HepG2 (cell line): ENCODE results near the gene STAT4. TPM values are rescaled to one million over a fixed set of nuclear protein-coding genes. Genes with fewer than 3 reads are reported as not detected.

Source experiments
- ATAC-seq: fragments of 200-7000 bp; cut with Tn5 transposase; 3 replicates; pipeline ENCODE4 v1.9.1; 2020; ENCODE audit warnings: mild to moderate bottlenecking, moderate library complexity
- BruUV-seq: library from RNA; stranded (reverse); fragments of 400-500 nt; replicated peaks from 2 replicates; lab custom pipeline; 2021; lab: Mats Ljungman, UMichigan
- CTCF ChIA-PET: fragments of 300-600 bp; formaldehyde crosslinking; extraction: SDS; loops from one replicate; lab custom pipeline; 2021; ENCODE audit warnings: low total read pairs, inconsistent platforms, low intra/inter-chr PET ratio; lab: Yijun Ruan, JAX
- POLR2A ChIA-PET: fragments of 350-600 bp; sonication (Branson Sonifier 250); formaldehyde crosslinking; loops from one replicate; lab custom pipeline; 2020; ENCODE audit warnings: antibody characterized with exemption, inconsistent platforms; lab: Yijun Ruan, JAX
- DNase-seq: peaks from one replicate; pipeline ENCODE4 v3.0.0-alpha.2; 2015; ENCODE audit warnings: low spot score
- FAIRE-seq: peaks from 3 replicates; lab custom pipeline; 2011; peaks lifted over from hg19 to GRCh38; lab: Jason Lieb, UNC
- H2AFZ ChIP-seq: one replicate; pipeline ENCODE4 v1.6.1; 2011; ENCODE audit warnings: low read length, inconsistent platforms
- H3K27ac ChIP-seq: fragments of 300-600 bp; 3 replicates; pipeline ENCODE4 v1.8.0; 2011; ENCODE audit warnings: mixed run types, mild to moderate bottlenecking, mixed read lengths, low read length, inconsistent platforms; ENCODE audit not compliant: insufficient read depth; ENCODE audit errors: extremely low read length
- H3K27me3 ChIP-seq, 2 experiments: fragments of 200-600 bp in 1 of 2; 2 replicates in 1 of 2; 3 replicates in 1 of 2; pipeline versions ENCODE4 v1.6.0 to v1.8.0; 2011; ENCODE audit warnings: low read length in 2 of 2, mild to moderate bottlenecking in 2 of 2, moderate library complexity in 2 of 2, inconsistent platforms in 1 of 2; ENCODE audit not compliant: insufficient read depth in 2 of 2, control insufficient read depth in 1 of 2
- H3K36me3 ChIP-seq, 2 experiments: fragments of 200-600 bp in 1 of 2; replicated peaks in 1 of 2; 2 replicates in 1 of 2; 3 replicates in 1 of 2; pipeline versions ENCODE4 v1.5.1 to v1.8.0; 2011; ENCODE audit warnings: low read length in 2 of 2, inconsistent platforms in 1 of 2; ENCODE audit not compliant: insufficient read depth in 2 of 2, control insufficient read depth in 1 of 2
- H3K4me1 ChIP-seq: 2 replicates; pipeline ENCODE4 v1.5.1; 2012; ENCODE audit warnings: low read length, inconsistent platforms; ENCODE audit not compliant: insufficient read depth
- H3K4me2 ChIP-seq: 2 replicates; pipeline ENCODE4 v1.6.0; 2011; ENCODE audit warnings: low read depth, low read length, inconsistent platforms
- H3K4me3 ChIP-seq, 3 experiments: fragments of 200-600 bp in 1 of 3; sonication (generic), shearing (Covaris generic) in 1 of 3; replicated peaks in 1 of 3; 2 replicates each; pipeline ENCODE4 v1.5.1; 2011 to 2016; ENCODE audit warnings: low read length in 3 of 3, inconsistent platforms in 2 of 3, low read depth in 2 of 3, mild to moderate bottlenecking in 2 of 3, control low read depth in 1 of 3, mixed read lengths in 1 of 3; ENCODE audit not compliant: insufficient read depth in 1 of 3
- H3K79me2 ChIP-seq: one replicate; pipeline ENCODE4 v1.6.1; 2011; ENCODE audit warnings: low read length, inconsistent platforms; ENCODE audit not compliant: insufficient read depth
- H3K9ac ChIP-seq: 2 replicates; pipeline ENCODE4 v1.6.0; 2011; ENCODE audit warnings: mild to moderate bottlenecking, low read depth, low read length, inconsistent platforms; ENCODE audit not compliant: insufficient read depth
- H3K9me3 ChIP-seq: 2 replicates; pipeline ENCODE4 v1.5.1; 2012; ENCODE audit warnings: mild to moderate bottlenecking, low read length
- H4K20me1 ChIP-seq: 2 replicates; pipeline ENCODE4 v1.6.0; 2011; ENCODE audit warnings: inconsistent platforms, mild to moderate bottlenecking, low read length, moderate library complexity; ENCODE audit not compliant: insufficient read depth
- BCL6 ChIP-seq: IDR thresholded peaks from 2 replicates; pipeline ENCODE4 v1.6.1; 2016; ENCODE audit warnings: missing genetic modification reagents, missing compliant biosample characterization
- CENPBD1 ChIP-seq: sonication (generic); formaldehyde crosslinking; IDR thresholded peaks from 2 replicates; pipeline ENCODE4 v1.8.0; 2022; ENCODE audit warnings: missing genetic modification reagents, low read depth, mild to moderate bottlenecking, borderline replicate concordance
- FOXK2 ChIP-seq: fragments of 450-650 bp; IDR thresholded peaks from 2 replicates; pipeline ENCODE4 v1.6.1; 2016
- KDM3A ChIP-seq: IDR thresholded peaks from 2 replicates; pipeline ENCODE4 v1.6.1; 2018; ENCODE audit warnings: low read depth, missing compliant biosample characterization
- PCBP2 ChIP-seq: fragments of 200-400 bp; formaldehyde crosslinking; optimal IDR thresholded peaks from 2 replicates; pipeline ENCODE3; 2018; ENCODE audit warnings: low read length, low read depth; ENCODE audit not compliant: poor library complexity, severe bottlenecking
- RARG ChIP-seq: sonication (generic); formaldehyde crosslinking; IDR thresholded peaks from 2 replicates; pipeline ENCODE4 v1.4.0; 2020; ENCODE audit warnings: low read depth, mild to moderate bottlenecking, missing genetic modification reagents
- TAF15 ChIP-seq: fragments of 200-400 bp; formaldehyde crosslinking; IDR thresholded peaks from one replicate; pipeline ENCODE4 v1.6.1; 2018; ENCODE audit warnings: mild to moderate bottlenecking, low read depth, low read length; ENCODE audit not compliant: poor library complexity, severe bottlenecking
- ZNF260 ChIP-seq: sonication (generic); formaldehyde crosslinking; IDR thresholded peaks from 2 replicates; pipeline ENCODE4 v1.4.0; 2020; ENCODE audit warnings: missing genetic modification reagents, low read depth, mild to moderate bottlenecking, borderline replicate concordance
- in situ Hi-C: cut with HindIII; loops from 2 replicates; pipeline ENCODE4 v1.10.0; 2017; ENCODE audit warnings: low pct_unique_long_range_greater_than_20kb; ENCODE audit not compliant: extremely low pct_ligation_motif_present
- intact Hi-C: fragments of 100-400 bp; cut with micrococcal nuclease; formaldehyde crosslinking; loops from one replicate; pipeline ENCODE4 v1.10.0; 2022; ENCODE audit not compliant: unreplicated experiment
- polyA plus RNA-seq, 8 experiments: library from polyadenylated mRNA; depleted of rRNA in 3 of 8; stranded (reverse) in 7 of 8; unstranded in 1 of 8; fragments of >200 nt; fragmentation: Illumina TruSeq in 4 of 8; extraction: Trizol in 4 of 8; gene quantifications; 2 replicates each; pipeline versions ENCODE4 v1.2.1 to v1.2.3, GENCODE V29; 2011 to 2016; ENCODE audit warnings: low read depth in 4 of 8, missing spikeins in 1 of 8, mixed read lengths in 1 of 8; ENCODE audit not compliant: insufficient read depth in 1 of 8
- total RNA-seq, 5 experiments: library from RNA; depleted of rRNA; stranded (reverse); fragments of >200 nt; fragmentation: Illumina TruSeq; extraction: Trizol; gene quantifications; 2 replicates each; pipeline ENCODE4 v1.2.3, GENCODE V29; 2016; ENCODE audit warnings: low read depth in 1 of 5
- TF ChIP-seq, protein P1 (sequence below): IDR thresholded peaks from 2 replicates; pipeline ENCODE4 v1.6.1; 2016; ENCODE audit warnings: missing compliant biosample characterization, missing genetic modification reagents, borderline replicate concordance

Gene STAT4
- total and polyA plus RNA-seq, 2 of the 13 experiments (the other 11 are each of a cell fraction or from before 2014, with no cell fraction given), result 0.37 TPM; not detected in 1

GRCh38 chr2:191180713-191181112 lies 29.9 kb upstream of the STAT4 start:
- BruUV-seq, result no TSS peak
- Histone ChIP-seq H3K4me1 (no peaks in the 10 kb centered on the region), H4K20me1 (no peaks in the 10 kb centered on the region), H3K9me3 (no peaks in the 10 kb centered on the region), H3K4me2 (no peak overlapping the region), H3K27me3 (no peaks in the 10 kb centered on the region), H2AFZ (no peak overlapping the region), H3K9ac (no peak overlapping the region), H3K4me3 (no peak overlapping the region), H3K36me3 (no peaks in the 10 kb centered on the region), H3K79me2 (no peaks in the 10 kb centered on the region), H3K27ac (no peak overlapping the region)
- in situ Hi-C loops (no loop called here), intact Hi-C loops (no loop called here)
- ChIA-PET CTCF (no interaction called here), POLR2A (no interaction called here)
- FAIRE-seq (no peak), ATAC-seq (no peak), DNase-seq (no peak)
- TF ChIP-seq KDM3A (CRISPR knock-in tag), result no peak
- no peak for TF ChIP-seq TAF15
- TF ChIP-seq PCBP2, result no peak
- TF ChIP-seq FOXK2, result no peak
- TF ChIP-seq, protein P1, sequence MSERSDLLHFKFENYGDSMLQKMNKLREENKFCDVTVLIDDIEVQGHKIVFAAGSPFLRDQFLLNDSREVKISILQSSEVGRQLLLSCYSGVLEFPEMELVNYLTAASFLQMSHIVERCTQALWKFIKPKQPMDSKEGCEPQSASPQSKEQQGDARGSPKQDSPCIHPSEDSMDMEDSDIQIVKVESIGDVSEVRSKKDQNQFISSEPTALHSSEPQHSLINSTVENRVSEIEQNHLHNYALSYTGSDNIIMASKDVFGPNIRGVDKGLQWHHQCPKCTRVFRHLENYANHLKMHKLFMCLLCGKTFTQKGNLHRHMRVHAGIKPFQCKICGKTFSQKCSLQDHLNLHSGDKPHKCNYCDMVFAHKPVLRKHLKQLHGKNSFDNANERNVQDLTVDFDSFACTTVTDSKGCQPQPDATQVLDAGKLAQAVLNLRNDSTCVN (CRISPR knock-in tag), result no peak
- TF ChIP-seq ZNF260 (CRISPR knock-in tag), result no peak
- TF ChIP-seq CENPBD1 (CRISPR knock-in tag), result no peak
- no peak for TF ChIP-seq BCL6 (CRISPR knock-in tag)
- no peak for TF ChIP-seq RARG (CRISPR knock-in tag)
